ENCODE results near the gene PRPH.

Gene PRPH

GRCh38 chr12:49294086-49294803, 702 bp upstream of the PRPH start:
- no peak overlapping the region for H3K9ac ChIP-seq (ENCODE audit: low read length)
- H3K9me3 ChIP-seq (ENCODE audit: control insufficient read depth, low read length) = no peaks in the 10 kb centered on the region
- no peak overlapping the region for H3K4me3 ChIP-seq (ENCODE audit: low read length)
- peaks cover 42% of the 10 kb centered on the region for H3K27me3 ChIP-seq (replicated peaks; ENCODE audit: control insufficient read depth, insufficient read depth, low read length)
- no peaks in the 10 kb centered on the region for H3K36me3 ChIP-seq (ENCODE audit: control insufficient read depth, insufficient read depth, low read length, severe bottlenecking)
- H3K4me1 ChIP-seq (ENCODE audit: control insufficient read depth, insufficient read depth, low read length) = peaks cover 3% of the 10 kb centered on the region
- DNase-seq (ENCODE audit: low read depth) = no peak

GRCh38 chr12:49294804-49295081, 204 bp upstream of the PRPH start:
- Histone ChIP-seq H3K36me3 (ENCODE audit: control insufficient read depth, insufficient read depth, low read length, severe bottlenecking) (no peaks in the 10 kb centered on the region), H3K4me3 (ENCODE audit: low read length) (no peak overlapping the region), H3K4me1 (ENCODE audit: control insufficient read depth, insufficient read depth, low read length) (peaks cover 3% of the 10 kb centered on the region), H3K27me3 (replicated peaks; ENCODE audit: control insufficient read depth, insufficient read depth, low read length) (peaks cover 42% of the 10 kb centered on the region), H3K9ac (ENCODE audit: low read length) (no peak overlapping the region), H3K9me3 (ENCODE audit: control insufficient read depth, low read length) (no peaks in the 10 kb centered on the region)
- no peak for DNase-seq (ENCODE audit: low read depth)

GRCh38 chr12:49296034-49296835, 1.3 kb downstream of the PRPH start:
- no peaks in the 10 kb centered on the region for H3K9me3 ChIP-seq (ENCODE audit: control insufficient read depth, low read length)
- no peak overlapping the region for H3K4me3 ChIP-seq (ENCODE audit: low read length)
- no peak overlapping the region for H3K9ac ChIP-seq (ENCODE audit: low read length)
- peaks cover 3% of the 10 kb centered on the region for H3K4me1 ChIP-seq (ENCODE audit: control insufficient read depth, insufficient read depth, low read length)
- H3K36me3 ChIP-seq (ENCODE audit: control insufficient read depth, insufficient read depth, low read length, severe bottlenecking) = no peaks in the 10 kb centered on the region
- peak; percentile 48 for DNase-seq (ENCODE audit: low read depth)
- H3K27me3 ChIP-seq (replicated peaks; ENCODE audit: control insufficient read depth, insufficient read depth, low read length) = peaks cover 42% of the 10 kb centered on the region

GRCh38 chr12:49296836-49297694, 2.1 kb downstream of the PRPH start:
- H3K4me3 ChIP-seq (ENCODE audit: low read length) = no peak overlapping the region
- peaks cover 3% of the 10 kb centered on the region for H3K4me1 ChIP-seq (ENCODE audit: control insufficient read depth, insufficient read depth, low read length)
- no peaks in the 10 kb centered on the region for H3K9me3 ChIP-seq (ENCODE audit: control insufficient read depth, low read length)
- no peak overlapping the region for H3K9ac ChIP-seq (ENCODE audit: low read length)
- H3K36me3 ChIP-seq (ENCODE audit: control insufficient read depth, insufficient read depth, low read length, severe bottlenecking) = no peaks in the 10 kb centered on the region
- peaks cover 48% of the 10 kb centered on the region for H3K27me3 ChIP-seq (replicated peaks; ENCODE audit: control insufficient read depth, insufficient read depth, low read length)
- DNase-seq (ENCODE audit: low read depth) = peak; percentile 55

GRCh38 chr12:49297695-49298060, 2.7 kb downstream of the PRPH start:
- DNase-seq (ENCODE audit: low read depth) = no peak
- Histone ChIP-seq H3K36me3 (ENCODE audit: control insufficient read depth, insufficient read depth, low read length, severe bottlenecking) (no peaks in the 10 kb centered on the region), H3K27me3 (replicated peaks; ENCODE audit: control insufficient read depth, insufficient read depth, low read length) (peaks cover 51% of the 10 kb centered on the region), H3K9me3 (ENCODE audit: control insufficient read depth, low read length) (no peaks in the 10 kb centered on the region), H3K4me1 (ENCODE audit: control insufficient read depth, insufficient read depth, low read length) (peaks cover 3% of the 10 kb centered on the region), H3K9ac (ENCODE audit: low read length) (no peak overlapping the region), H3K4me3 (ENCODE audit: low read length) (no peak overlapping the region)

GRCh38 chr12:49298160-49298559, 3.2 kb downstream of the PRPH start:
- Histone ChIP-seq H3K4me3 (ENCODE audit: low read length) (no peak overlapping the region), H3K9ac (ENCODE audit: low read length) (no peak overlapping the region), H3K4me1 (ENCODE audit: control insufficient read depth, insufficient read depth, low read length) (peaks cover 3% of the 10 kb centered on the region), H3K9me3 (ENCODE audit: control insufficient read depth, low read length) (no peaks in the 10 kb centered on the region), H3K27me3 (replicated peaks; ENCODE audit: control insufficient read depth, insufficient read depth, low read length) (peaks cover 55% of the 10 kb centered on the region), H3K36me3 (ENCODE audit: control insufficient read depth, insufficient read depth, low read length, severe bottlenecking) (no peaks in the 10 kb centered on the region)
- DNase-seq (ENCODE audit: low read depth) = no peak

GRCh38 chr12:49301760-49302159, 6.8 kb downstream of the PRPH start:
- no peaks in the 10 kb centered on the region for H3K9me3 ChIP-seq (ENCODE audit: control insufficient read depth, low read length)
- H3K9ac ChIP-seq (ENCODE audit: low read length) = no peak overlapping the region
- H3K36me3 ChIP-seq (ENCODE audit: control insufficient read depth, insufficient read depth, low read length, severe bottlenecking) = no peaks in the 10 kb centered on the region
- H3K4me1 ChIP-seq (ENCODE audit: control insufficient read depth, insufficient read depth, low read length) = peaks cover 3% of the 10 kb centered on the region
- peaks cover 37% of the 10 kb centered on the region for H3K27me3 ChIP-seq (replicated peaks; ENCODE audit: control insufficient read depth, insufficient read depth, low read length)
- DNase-seq (ENCODE audit: low read depth) = no peak
- no peak overlapping the region for H3K4me3 ChIP-seq (ENCODE audit: low read length)

GRCh38 chr12:49304161-49304560, 9.2 kb downstream of the PRPH start:
- Histone ChIP-seq H3K9me3 (ENCODE audit: control insufficient read depth, low read length) (no peaks in the 10 kb centered on the region), H3K9ac (ENCODE audit: low read length) (no peak overlapping the region), H3K27me3 (replicated peaks; ENCODE audit: control insufficient read depth, insufficient read depth, low read length) (peaks cover 23% of the 10 kb centered on the region), H3K4me3 (ENCODE audit: low read length) (no peak overlapping the region), H3K36me3 (ENCODE audit: control insufficient read depth, insufficient read depth, low read length, severe bottlenecking) (no peaks in the 10 kb centered on the region), H3K4me1 (ENCODE audit: control insufficient read depth, insufficient read depth, low read length) (no peaks in the 10 kb centered on the region)
- peak; percentile 37 for DNase-seq (ENCODE audit: low read depth)

- H3K27me3 ChIP-seq (replicated peaks; ENCODE audit: control insufficient read depth, insufficient read depth, low read length) = peaks cover 23% of the 10 kb centered on the region
- H3K9ac ChIP-seq (ENCODE audit: low read length) = no peak overlapping the region
- H3K36me3 ChIP-seq (ENCODE audit: control insufficient read depth, insufficient read depth, low read length, severe bottlenecking) = no peaks in the 10 kb centered on the region
- no peak for DNase-seq (ENCODE audit: low read depth)
- H3K4me1 ChIP-seq (ENCODE audit: control insufficient read depth, insufficient read depth, low read length) = no peaks in the 10 kb centered on the region
- no peak overlapping the region for H3K4me3 ChIP-seq (ENCODE audit: low read length)
- H3K9me3 ChIP-seq (ENCODE audit: control insufficient read depth, low read length) = no peaks in the 10 kb centered on the region
These were observed 11.0 kb downstream of the PRPH start for GRCh38 chr12:49305762-49306510.

GRCh38 chr12:49309386-49309785, 14.4 kb downstream of the PRPH start:
- Histone ChIP-seq H3K4me1 (ENCODE audit: control insufficient read depth, insufficient read depth, low read length) (no peaks in the 10 kb centered on the region), H3K9ac (ENCODE audit: low read length) (no peak overlapping the region), H3K4me3 (ENCODE audit: low read length) (no peak overlapping the region), H3K27me3 (replicated peaks; ENCODE audit: control insufficient read depth, insufficient read depth, low read length) (peaks cover 5% of the 10 kb centered on the region), H3K36me3 (ENCODE audit: control insufficient read depth, insufficient read depth, low read length, severe bottlenecking) (no peaks in the 10 kb centered on the region), H3K9me3 (ENCODE audit: control insufficient read depth, low read length) (no peaks in the 10 kb centered on the region)
- DNase-seq (ENCODE audit: low read depth) = no peak
